NB4 (cell line): ENCODE measurements around the gene MMP24OS.

ENCODE experiments used
- MYC ChIP-seq: IDR thresholded peaks from 2 replicates; pipeline ENCODE4 v1.6.1; 2011; ENCODE audit warnings: low read depth, low read length
- POLR2A ChIP-seq: IDR thresholded peaks from 2 replicates; pipeline ENCODE4 v1.6.1; 2011; ENCODE audit warnings: mild to moderate bottlenecking; ENCODE audit not compliant: insufficient read length; ENCODE audit errors: extremely low read depth
- TF ChIP-seq, protein P1 (sequence below): IDR thresholded peaks from one replicate; pipeline ENCODE4 v1.5.1; 2012; ENCODE audit warnings: low read depth, low read length
- TF ChIP-seq, protein P2 (sequence below): IDR thresholded peaks from 2 replicates; pipeline ENCODE4 v1.6.1; 2011; ENCODE audit warnings: low read depth, low read length

DNA sequence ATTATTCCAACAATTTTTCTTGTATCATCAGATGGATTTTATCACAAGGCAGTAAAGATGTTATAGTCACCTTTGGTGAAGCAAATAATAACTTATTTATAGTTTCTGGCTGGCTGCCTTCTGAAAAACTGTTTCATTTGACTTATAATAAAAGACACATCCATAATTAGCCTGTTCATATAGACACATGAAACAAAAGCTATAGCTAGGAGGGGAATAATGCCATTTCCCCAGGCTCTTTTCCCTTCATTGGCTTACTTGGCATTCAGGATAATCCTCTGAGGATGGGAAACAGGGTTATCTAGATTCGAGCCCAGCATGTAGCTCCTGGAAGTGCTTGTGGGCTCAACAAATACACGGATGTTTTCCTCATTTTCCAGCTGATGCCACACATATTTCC lies 33.9 kb downstream of the MMP24OS start:
- TF ChIP-seq POLR2A (no peak), MYC (no peak)
- TF ChIP-seq, protein P1, sequence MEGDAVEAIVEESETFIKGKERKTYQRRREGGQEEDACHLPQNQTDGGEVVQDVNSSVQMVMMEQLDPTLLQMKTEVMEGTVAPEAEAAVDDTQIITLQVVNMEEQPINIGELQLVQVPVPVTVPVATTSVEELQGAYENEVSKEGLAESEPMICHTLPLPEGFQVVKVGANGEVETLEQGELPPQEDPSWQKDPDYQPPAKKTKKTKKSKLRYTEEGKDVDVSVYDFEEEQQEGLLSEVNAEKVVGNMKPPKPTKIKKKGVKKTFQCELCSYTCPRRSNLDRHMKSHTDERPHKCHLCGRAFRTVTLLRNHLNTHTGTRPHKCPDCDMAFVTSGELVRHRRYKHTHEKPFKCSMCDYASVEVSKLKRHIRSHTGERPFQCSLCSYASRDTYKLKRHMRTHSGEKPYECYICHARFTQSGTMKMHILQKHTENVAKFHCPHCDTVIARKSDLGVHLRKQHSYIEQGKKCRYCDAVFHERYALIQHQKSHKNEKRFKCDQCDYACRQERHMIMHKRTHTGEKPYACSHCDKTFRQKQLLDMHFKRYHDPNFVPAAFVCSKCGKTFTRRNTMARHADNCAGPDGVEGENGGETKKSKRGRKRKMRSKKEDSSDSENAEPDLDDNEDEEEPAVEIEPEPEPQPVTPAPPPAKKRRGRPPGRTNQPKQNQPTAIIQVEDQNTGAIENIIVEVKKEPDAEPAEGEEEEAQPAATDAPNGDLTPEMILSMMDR = no peak
- TF ChIP-seq, protein P2, sequence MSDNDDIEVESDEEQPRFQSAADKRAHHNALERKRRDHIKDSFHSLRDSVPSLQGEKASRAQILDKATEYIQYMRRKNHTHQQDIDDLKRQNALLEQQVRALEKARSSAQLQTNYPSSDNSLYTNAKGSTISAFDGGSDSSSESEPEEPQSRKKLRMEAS = no peak
